Measurements from ENCODE around the gene LIN37. TPM values are rescaled to one million over a fixed set of nuclear protein-coding genes. Genes with fewer than 3 reads are reported as not detected.

Gene LIN37
- total and polyA plus RNA-seq, 5 donors from 2014 or later, result 9.9 to 16.5 (median 11.7) TPM

DNA sequence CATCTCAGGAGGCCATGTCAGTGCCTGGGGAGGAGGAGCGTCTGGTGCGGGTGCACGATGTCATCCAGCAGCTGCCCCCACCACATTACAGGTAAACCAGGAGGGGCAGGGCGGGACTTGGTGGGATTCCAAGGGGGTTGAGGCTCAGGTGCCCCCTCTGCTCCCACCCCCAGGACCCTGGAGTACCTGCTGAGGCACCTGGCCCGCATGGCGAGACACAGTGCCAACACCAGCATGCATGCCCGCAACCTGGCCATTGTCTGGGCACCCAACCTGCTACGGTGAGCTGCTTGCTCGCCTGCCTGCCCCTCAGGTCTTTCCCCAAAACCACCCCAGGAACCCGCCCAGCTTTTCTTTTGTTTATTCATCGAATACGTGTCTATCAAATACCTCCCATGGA is 34.2 kb downstream of the LIN37 start:
- ATAC-seq (ENCODE audit: low read depth in 2 of 2) (no peak), DNase-seq (no peak)
- no peak overlapping the region for H3K27ac ChIP-seq (ENCODE audit: insufficient read depth, low read length, poor library complexity, severe bottlenecking)
- Mint-ChIP-seq H3K27ac (peak overlapping the region in 1 of 3 donors; percentile 31), H3K36me3 (peaks cover 19% of the 10 kb centered on the region), H3K4me1 (peaks cover 0 to 6% (median 0%) of the 10 kb centered on the region in 4 donors), H3K4me3 (no peak overlapping the region), H3K9me3 (no peaks in the 10 kb centered on the region), H3K27me3 (no peaks in the 10 kb centered on the region)
- H3K4me3 ChIP-seq (ENCODE audit: low read depth, low read length), result no peak overlapping the region
- peaks cover 3% of the 10 kb centered on the region for H3K36me3 ChIP-seq (ENCODE audit: control insufficient read depth, insufficient read depth, low read length)
- H3K4me1 ChIP-seq (ENCODE audit: control insufficient read depth, insufficient read depth, low read length, poor library complexity, severe bottlenecking), result no peaks in the 10 kb centered on the region
- no peaks in the 10 kb centered on the region for H3K27me3 ChIP-seq (ENCODE audit: control insufficient read depth, insufficient read depth, low read length)
- H3K9me3 ChIP-seq (ENCODE audit: control insufficient read depth in 2 of 2, low read length in 2 of 2), result no peaks in the 10 kb centered on the region

DNA sequence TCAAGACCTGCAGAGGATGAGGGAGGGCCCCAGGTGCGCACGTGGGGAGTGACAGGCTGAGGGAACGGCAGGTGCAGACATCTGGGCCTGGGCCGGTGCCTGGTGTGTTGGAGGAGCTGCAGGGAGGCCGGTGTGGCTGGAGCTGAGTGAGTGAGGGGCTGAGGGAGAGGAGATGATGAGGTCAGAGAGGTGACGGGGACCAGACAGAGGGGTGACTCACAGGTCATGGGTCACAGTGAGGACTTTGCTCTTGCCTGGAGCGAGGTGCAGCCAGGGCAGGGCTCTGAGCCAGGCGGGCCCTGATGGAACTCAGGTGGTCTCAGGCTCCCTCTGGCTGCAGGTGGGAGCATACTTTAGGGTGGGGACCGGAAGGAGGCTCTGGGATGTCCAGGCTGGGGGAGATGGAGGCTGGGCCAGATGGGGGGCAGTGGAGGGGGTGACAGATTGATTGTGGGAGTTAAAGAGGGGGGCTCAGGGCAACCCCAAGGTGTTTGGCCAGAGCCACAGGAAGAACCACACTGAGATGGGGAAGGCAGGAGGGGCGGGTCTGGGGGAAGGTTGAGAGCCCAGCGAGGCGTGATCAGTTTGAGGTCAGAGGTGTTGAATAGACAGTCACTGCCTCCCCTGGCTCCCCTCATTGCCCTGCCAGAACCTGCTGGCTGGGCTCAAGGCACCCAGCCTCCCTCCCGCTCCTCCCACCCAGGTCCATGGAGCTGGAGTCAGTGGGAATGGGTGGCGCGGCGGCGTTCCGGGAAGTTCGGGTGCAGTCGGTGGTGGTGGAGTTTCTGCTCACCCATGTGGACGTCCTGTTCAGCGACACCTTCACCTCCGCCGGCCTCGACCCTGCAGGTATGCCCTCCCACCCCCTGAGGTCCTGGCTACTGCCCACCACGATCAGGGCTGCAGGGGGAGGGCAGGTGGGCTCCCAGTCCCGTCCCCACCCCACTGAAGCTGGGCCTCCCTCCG is 35.4 kb downstream of the LIN37 start:
- no peak overlapping the region for H3K27ac Mint-ChIP-seq
- H3K4me1 Mint-ChIP-seq, result peaks cover 0 to 3% (median 0%) of the 10 kb centered on the region in 4 donors
- H3K36me3 Mint-ChIP-seq, result peaks cover 19% of the 10 kb centered on the region
- Histone ChIP-seq H3K4me1 (ENCODE audit: control insufficient read depth, insufficient read depth, low read length, poor library complexity, severe bottlenecking) (no peaks in the 10 kb centered on the region), H3K36me3 (ENCODE audit: control insufficient read depth, insufficient read depth, low read length) (peaks cover 3% of the 10 kb centered on the region), H3K27me3 (ENCODE audit: control insufficient read depth, insufficient read depth, low read length) (no peaks in the 10 kb centered on the region), H3K4me3 (ENCODE audit: low read depth, low read length) (no peak overlapping the region), H3K9me3 (ENCODE audit: control insufficient read depth in 2 of 2, low read length in 2 of 2) (no peaks in the 10 kb centered on the region), H3K27ac (ENCODE audit: insufficient read depth, low read length, poor library complexity, severe bottlenecking) (no peak overlapping the region)
- H3K27me3 Mint-ChIP-seq, result no peaks in the 10 kb centered on the region
- no peaks in the 10 kb centered on the region for H3K9me3 Mint-ChIP-seq
- ATAC-seq (ENCODE audit: low read depth in 2 of 2) (no peak), DNase-seq (no peak)
- H3K4me3 Mint-ChIP-seq, result no peak overlapping the region

DNA sequence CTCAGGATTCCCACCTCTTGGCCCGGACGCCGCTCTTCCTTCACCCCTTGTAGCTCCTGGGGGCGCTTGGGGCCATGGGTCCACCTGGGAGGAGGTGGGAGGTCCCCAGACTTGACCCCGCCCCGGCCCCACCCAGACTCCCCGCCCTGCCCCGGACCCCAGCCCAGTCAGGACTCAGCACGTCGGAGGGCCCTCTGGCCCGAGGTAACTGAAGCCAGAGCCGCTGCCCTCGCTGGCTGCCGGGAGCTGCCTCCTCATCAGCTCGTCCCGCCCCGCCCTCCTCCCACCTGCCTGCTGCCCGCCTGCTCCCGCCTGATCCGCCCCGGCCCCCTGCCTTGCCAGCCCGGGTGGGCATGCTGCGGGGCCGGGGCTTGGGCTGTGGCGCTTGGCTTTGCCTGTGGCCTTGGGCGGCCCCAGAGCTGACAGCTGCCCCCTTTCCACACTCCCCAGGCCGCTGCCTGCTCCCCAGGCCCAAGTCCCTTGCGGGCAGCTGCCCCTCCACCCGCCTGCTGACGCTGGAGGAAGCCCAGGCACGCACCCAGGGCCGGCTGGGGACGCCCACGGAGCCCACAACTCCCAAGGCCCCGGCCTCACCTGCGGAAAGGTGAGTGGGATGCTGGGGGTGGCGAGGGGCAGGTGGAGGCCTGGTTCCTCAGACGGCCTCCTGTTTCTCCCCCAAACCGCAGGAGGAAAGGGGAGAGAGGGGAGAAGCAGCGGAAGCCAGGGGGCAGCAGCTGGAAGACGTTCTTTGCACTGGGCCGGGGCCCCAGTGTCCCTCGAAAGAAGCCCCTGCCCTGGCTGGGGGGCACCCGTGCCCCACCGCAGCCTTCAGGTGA is 36.3 kb downstream of the LIN37 start:
- no peak overlapping the region for H3K4me3 Mint-ChIP-seq
- H3K27me3 Mint-ChIP-seq, result no peaks in the 10 kb centered on the region
- Histone ChIP-seq H3K4me1 (ENCODE audit: control insufficient read depth, insufficient read depth, low read length, poor library complexity, severe bottlenecking) (no peaks in the 10 kb centered on the region), H3K4me3 (ENCODE audit: low read depth, low read length) (no peak overlapping the region), H3K27ac (ENCODE audit: insufficient read depth, low read length, poor library complexity, severe bottlenecking) (no peak overlapping the region), H3K36me3 (ENCODE audit: control insufficient read depth, insufficient read depth, low read length) (peaks cover 3% of the 10 kb centered on the region), H3K27me3 (ENCODE audit: control insufficient read depth, insufficient read depth, low read length) (no peaks in the 10 kb centered on the region), H3K9me3 (ENCODE audit: control insufficient read depth in 2 of 2, low read length in 2 of 2) (no peaks in the 10 kb centered on the region)
- ATAC-seq (ENCODE audit: low read depth in 2 of 2), result no peak
- DNase-seq, result no peak
- H3K36me3 Mint-ChIP-seq, result peaks cover 14% of the 10 kb centered on the region
- H3K27ac Mint-ChIP-seq, result no peak overlapping the region
- no peaks in the 10 kb centered on the region for H3K9me3 Mint-ChIP-seq
- H3K4me1 Mint-ChIP-seq, result peaks cover 0 to 3% (median 0%) of the 10 kb centered on the region in 4 donors

DNA sequence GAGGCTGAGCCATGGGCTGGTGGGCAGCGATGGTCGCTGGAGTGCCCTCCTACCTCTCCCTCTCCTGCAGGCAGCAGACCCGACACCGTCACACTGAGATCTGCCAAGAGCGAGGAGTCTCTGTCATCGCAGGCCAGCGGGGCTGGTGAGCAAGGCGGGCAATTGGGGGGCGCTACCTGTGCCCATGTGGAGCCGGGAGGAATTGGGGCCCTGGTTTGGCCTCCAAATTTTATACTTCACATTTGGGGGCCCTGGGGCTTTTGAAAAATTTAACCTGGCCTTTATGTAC is 36.9 kb downstream of the LIN37 start:
- peaks cover 0 to 3% (median 0%) of the 10 kb centered on the region in 4 donors for H3K4me1 Mint-ChIP-seq
- DNase-seq, result no peak
- no peaks in the 10 kb centered on the region for H3K27me3 Mint-ChIP-seq
- no peak overlapping the region for H3K27ac Mint-ChIP-seq
- Histone ChIP-seq H3K27ac (ENCODE audit: insufficient read depth, low read length, poor library complexity, severe bottlenecking) (no peak overlapping the region), H3K36me3 (ENCODE audit: control insufficient read depth, insufficient read depth, low read length) (peaks cover 3% of the 10 kb centered on the region), H3K4me3 (ENCODE audit: low read depth, low read length) (no peak overlapping the region), H3K4me1 (ENCODE audit: control insufficient read depth, insufficient read depth, low read length, poor library complexity, severe bottlenecking) (no peaks in the 10 kb centered on the region), H3K27me3 (ENCODE audit: control insufficient read depth, insufficient read depth, low read length) (no peaks in the 10 kb centered on the region), H3K9me3 (ENCODE audit: control insufficient read depth in 2 of 2, low read length in 2 of 2) (no peaks in the 10 kb centered on the region)
- ATAC-seq (ENCODE audit: low read depth in 2 of 2), result no peak
- H3K9me3 Mint-ChIP-seq, result no peaks in the 10 kb centered on the region
- no peak overlapping the region for H3K4me3 Mint-ChIP-seq
- H3K36me3 Mint-ChIP-seq, result peaks cover 14% of the 10 kb centered on the region

DNA sequence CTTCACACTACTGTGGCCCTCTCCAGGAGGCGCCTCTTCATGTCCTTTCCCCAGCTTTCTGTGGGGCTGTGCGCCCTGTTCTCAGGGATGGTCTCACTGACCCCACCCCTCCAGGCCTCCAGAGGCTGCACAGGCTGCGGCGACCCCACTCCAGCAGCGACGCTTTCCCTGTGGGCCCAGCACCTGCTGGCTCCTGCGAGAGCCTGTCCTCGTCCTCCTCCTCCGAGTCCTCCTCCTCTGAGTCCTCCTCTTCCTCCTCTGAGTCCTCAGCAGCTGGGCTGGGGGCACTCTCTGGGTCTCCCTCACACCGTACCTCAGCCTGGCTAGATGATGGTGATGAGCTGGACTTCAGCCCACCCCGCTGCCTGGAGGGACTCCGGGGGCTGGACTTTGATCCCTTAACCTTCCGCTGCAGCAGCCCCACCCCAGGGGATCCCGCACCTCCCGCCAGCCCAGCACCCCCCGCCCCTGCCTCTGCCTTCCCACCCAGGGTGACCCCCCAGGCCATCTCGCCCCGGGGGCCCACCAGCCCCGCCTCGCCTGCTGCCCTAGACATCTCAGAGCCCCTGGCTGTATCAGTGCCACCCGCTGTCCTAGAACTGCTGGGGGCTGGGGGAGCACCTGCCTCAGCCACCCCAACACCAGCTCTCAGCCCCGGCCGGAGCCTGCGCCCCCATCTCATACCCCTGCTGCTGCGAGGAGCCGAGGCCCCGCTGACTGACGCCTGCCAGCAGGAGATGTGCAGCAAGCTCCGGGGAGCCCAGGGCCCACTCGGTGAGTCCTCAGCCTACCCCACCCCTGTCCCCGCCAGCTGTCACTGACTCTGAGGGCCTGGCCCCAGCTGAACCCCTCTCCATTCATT is 38.2 kb downstream of the LIN37 start:
- Histone ChIP-seq H3K27me3 (ENCODE audit: control insufficient read depth, insufficient read depth, low read length) (no peaks in the 10 kb centered on the region), H3K4me3 (ENCODE audit: low read depth, low read length) (no peak overlapping the region), H3K27ac (ENCODE audit: insufficient read depth, low read length, poor library complexity, severe bottlenecking) (no peak overlapping the region), H3K4me1 (ENCODE audit: control insufficient read depth, insufficient read depth, low read length, poor library complexity, severe bottlenecking) (no peaks in the 10 kb centered on the region), H3K36me3 (ENCODE audit: control insufficient read depth, insufficient read depth, low read length) (peaks cover 3% of the 10 kb centered on the region), H3K9me3 (ENCODE audit: control insufficient read depth in 2 of 2, low read length in 2 of 2) (no peaks in the 10 kb centered on the region)
- Mint-ChIP-seq H3K36me3 (peaks cover 9% of the 10 kb centered on the region), H3K4me1 (peaks cover 0 to 3% (median 0%) of the 10 kb centered on the region in 4 donors), H3K27ac (no peak overlapping the region), H3K9me3 (no peaks in the 10 kb centered on the region), H3K27me3 (no peaks in the 10 kb centered on the region), H3K4me3 (no peak overlapping the region)
- ATAC-seq (ENCODE audit: low read depth in 2 of 2), result no peak
- no peak for DNase-seq

DNA sequence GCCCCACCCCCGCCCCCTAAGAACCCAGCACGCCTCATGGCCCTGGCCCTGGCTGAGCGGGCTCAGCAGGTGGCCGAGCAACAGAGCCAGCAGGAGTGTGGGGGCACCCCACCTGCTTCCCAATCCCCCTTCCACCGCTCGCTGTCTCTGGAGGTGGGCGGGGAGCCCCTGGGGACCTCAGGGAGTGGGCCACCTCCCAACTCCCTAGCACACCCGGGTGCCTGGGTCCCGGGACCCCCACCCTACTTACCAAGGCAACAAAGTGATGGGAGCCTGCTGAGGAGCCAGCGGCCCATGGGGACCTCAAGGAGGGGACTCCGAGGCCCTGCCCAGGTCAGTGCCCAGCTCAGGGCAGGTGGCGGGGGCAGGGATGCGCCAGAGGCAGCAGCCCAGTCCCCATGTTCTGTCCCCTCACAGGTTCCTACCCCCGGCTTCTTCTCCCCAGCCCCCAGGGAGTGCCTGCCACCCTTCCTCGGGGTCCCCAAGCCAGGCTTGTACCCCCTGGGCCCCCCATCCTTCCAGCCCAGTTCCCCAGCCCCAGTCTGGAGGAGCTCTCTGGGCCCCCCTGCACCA is 38.9 kb downstream of the LIN37 start:
- H3K9me3 ChIP-seq (ENCODE audit: control insufficient read depth in 2 of 2, low read length in 2 of 2), result no peaks in the 10 kb centered on the region
- no peaks in the 10 kb centered on the region for H3K27me3 ChIP-seq (ENCODE audit: control insufficient read depth, insufficient read depth, low read length)
- ATAC-seq (ENCODE audit: low read depth in 2 of 2), result no peak
- peaks cover 0 to 3% (median 0%) of the 10 kb centered on the region in 4 donors for H3K4me1 Mint-ChIP-seq
- H3K4me1 ChIP-seq (ENCODE audit: control insufficient read depth, insufficient read depth, low read length, poor library complexity, severe bottlenecking), result no peaks in the 10 kb centered on the region
- no peak overlapping the region for H3K27ac ChIP-seq (ENCODE audit: insufficient read depth, low read length, poor library complexity, severe bottlenecking)
- no peaks in the 10 kb centered on the region for H3K27me3 Mint-ChIP-seq
- H3K36me3 Mint-ChIP-seq, result peaks cover 8% of the 10 kb centered on the region
- H3K4me3 Mint-ChIP-seq, result no peak overlapping the region
- peaks cover 3% of the 10 kb centered on the region for H3K36me3 ChIP-seq (ENCODE audit: control insufficient read depth, insufficient read depth, low read length)
- H3K27ac Mint-ChIP-seq, result no peak overlapping the region
- DNase-seq, result no peak
- no peak overlapping the region for H3K4me3 ChIP-seq (ENCODE audit: low read depth, low read length)
- H3K9me3 Mint-ChIP-seq, result no peaks in the 10 kb centered on the region

Data from CD4-positive, CD25-positive, alpha-beta regulatory T cell (primary cell).